ENCODE measurements around the gene PLA2G3.
A peak's percentile ranks its signal among the peaks of the same experiment; 100 is the strongest.

Gene PLA2G3

DNA sequence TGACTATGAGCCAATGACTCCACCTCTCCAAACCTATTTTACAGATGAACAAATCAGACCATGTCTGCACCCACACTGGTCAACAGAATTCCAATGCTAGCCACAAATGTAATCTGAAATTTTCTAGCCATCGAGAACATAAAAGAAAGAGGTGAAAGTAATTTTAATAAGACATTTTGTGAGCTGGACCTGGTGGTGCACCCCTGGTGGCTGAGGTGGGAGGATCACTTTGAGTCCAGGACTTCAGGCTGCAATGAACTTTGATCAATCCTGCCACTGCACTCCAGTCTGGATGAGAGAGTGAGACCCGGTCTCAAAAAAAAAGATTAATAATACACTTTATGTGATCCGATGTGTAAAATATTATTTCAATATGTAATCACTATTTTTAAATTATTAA, 10.3 kb upstream of the PLA2G3 start:
- Histone ChIP-seq H3K4me1 (ENCODE audit: insufficient read depth, poor library complexity, severe bottlenecking) (peaks cover 2% of the 10 kb centered on the region), H3K27me3 (ENCODE audit: insufficient read depth, poor library complexity, severe bottlenecking) (no peaks in the 10 kb centered on the region), H3K36me3 (ENCODE audit: low read depth) (no peaks in the 10 kb centered on the region), H3K9me3 (ENCODE audit: severe bottlenecking) (peaks cover 2% of the 10 kb centered on the region), H3K27ac (ENCODE audit: poor library complexity, severe bottlenecking) (no peak overlapping the region), H3K4me3 (ENCODE audit: severe bottlenecking) (no peak overlapping the region)
- TF ChIP-seq, protein P1, sequence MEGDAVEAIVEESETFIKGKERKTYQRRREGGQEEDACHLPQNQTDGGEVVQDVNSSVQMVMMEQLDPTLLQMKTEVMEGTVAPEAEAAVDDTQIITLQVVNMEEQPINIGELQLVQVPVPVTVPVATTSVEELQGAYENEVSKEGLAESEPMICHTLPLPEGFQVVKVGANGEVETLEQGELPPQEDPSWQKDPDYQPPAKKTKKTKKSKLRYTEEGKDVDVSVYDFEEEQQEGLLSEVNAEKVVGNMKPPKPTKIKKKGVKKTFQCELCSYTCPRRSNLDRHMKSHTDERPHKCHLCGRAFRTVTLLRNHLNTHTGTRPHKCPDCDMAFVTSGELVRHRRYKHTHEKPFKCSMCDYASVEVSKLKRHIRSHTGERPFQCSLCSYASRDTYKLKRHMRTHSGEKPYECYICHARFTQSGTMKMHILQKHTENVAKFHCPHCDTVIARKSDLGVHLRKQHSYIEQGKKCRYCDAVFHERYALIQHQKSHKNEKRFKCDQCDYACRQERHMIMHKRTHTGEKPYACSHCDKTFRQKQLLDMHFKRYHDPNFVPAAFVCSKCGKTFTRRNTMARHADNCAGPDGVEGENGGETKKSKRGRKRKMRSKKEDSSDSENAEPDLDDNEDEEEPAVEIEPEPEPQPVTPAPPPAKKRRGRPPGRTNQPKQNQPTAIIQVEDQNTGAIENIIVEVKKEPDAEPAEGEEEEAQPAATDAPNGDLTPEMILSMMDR (IDR thresholded peaks at IDR 0.05; ENCODE audit: poor library complexity, severe bottlenecking), result peak; percentile 40
- ATAC-seq (ENCODE audit: low read depth), result no peak
- DNase-seq (ENCODE audit: low spot score), result no peak

DNA sequence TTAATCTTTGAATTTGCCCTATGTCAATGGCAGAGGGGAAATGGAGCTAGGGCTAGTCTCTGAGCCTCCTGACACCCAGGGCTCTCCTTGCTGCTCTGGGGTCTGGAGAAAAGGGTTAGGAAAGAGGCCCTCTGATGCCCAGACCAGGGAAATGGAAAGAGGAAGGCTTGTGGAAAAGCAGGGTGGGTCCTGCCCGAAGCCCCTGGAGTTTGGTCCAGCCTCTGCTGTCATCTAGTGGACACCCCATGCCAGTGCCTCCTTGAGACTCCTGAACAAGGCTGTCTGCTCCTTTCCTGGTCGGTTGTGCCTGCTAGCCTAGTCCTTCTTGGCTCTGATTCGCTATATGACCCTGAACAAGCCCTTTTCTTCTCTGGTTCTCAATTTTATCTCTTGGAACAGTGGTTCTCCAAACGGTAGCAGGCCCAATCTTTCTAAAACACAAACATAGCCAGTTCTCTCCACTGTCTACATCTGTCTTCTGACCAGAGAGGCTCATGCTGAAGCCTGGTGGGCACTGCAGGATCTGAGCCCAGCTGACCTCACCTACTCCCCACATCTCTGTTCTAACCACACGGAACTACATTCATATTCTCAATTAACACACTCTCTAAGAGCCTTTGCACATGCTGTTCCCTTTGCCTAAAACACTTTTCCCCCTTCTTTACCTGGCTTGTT, 8.8 kb upstream of the PLA2G3 start:
- peak; percentile 96 for ATAC-seq (ENCODE audit: low read depth)
- H3K27ac ChIP-seq (ENCODE audit: poor library complexity, severe bottlenecking), result no peak overlapping the region
- TF ChIP-seq, protein P1 (IDR thresholded peaks at IDR 0.05; ENCODE audit: poor library complexity, severe bottlenecking), result peak; percentile 96

DNA sequence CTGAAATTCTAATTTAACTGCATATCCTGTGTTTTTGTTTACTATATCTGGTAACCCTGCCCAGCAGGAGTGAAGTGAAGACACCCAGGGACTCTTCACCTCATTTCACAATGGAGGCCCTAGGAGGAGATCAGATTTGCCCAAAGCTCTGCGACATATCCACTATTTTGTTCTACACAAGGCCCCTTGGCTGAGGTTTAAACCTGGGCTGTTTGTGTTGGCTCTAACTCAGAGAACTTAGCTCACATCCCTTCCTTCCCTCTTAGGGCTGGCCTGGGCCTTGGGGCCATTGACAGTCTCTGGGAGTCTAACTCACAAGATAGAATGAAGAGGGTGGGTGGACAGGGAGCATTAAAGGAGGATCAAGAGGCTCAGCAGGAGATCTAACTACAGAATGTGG, 8.2 kb upstream of the PLA2G3 start:
- Histone ChIP-seq H3K27me3 (ENCODE audit: insufficient read depth, poor library complexity, severe bottlenecking) (no peaks in the 10 kb centered on the region), H3K27ac (ENCODE audit: poor library complexity, severe bottlenecking) (no peak overlapping the region), H3K4me3 (ENCODE audit: severe bottlenecking) (no peak overlapping the region), H3K4me1 (ENCODE audit: insufficient read depth, poor library complexity, severe bottlenecking) (no peaks in the 10 kb centered on the region), H3K9me3 (ENCODE audit: severe bottlenecking) (peaks cover 2% of the 10 kb centered on the region), H3K36me3 (ENCODE audit: low read depth) (no peaks in the 10 kb centered on the region)
- ATAC-seq (ENCODE audit: low read depth) (no peak; the same call in 2 of the 3 replicates), DNase-seq (ENCODE audit: low spot score) (no peak)
- TF ChIP-seq, protein P1 (IDR thresholded peaks at IDR 0.05; ENCODE audit: poor library complexity, severe bottlenecking), result no peak

More for the DNA sequence above, 8.8 kb upstream of the PLA2G3 start:
- Histone ChIP-seq H3K4me1 (ENCODE audit: insufficient read depth, poor library complexity, severe bottlenecking) (no peaks in the 10 kb centered on the region), H3K4me3 (ENCODE audit: severe bottlenecking) (no peak overlapping the region), H3K36me3 (ENCODE audit: low read depth) (no peaks in the 10 kb centered on the region), H3K27me3 (ENCODE audit: insufficient read depth, poor library complexity, severe bottlenecking) (no peaks in the 10 kb centered on the region), H3K9me3 (ENCODE audit: severe bottlenecking) (peaks cover 2% of the 10 kb centered on the region)
- no peak for DNase-seq (ENCODE audit: low spot score)

DNA sequence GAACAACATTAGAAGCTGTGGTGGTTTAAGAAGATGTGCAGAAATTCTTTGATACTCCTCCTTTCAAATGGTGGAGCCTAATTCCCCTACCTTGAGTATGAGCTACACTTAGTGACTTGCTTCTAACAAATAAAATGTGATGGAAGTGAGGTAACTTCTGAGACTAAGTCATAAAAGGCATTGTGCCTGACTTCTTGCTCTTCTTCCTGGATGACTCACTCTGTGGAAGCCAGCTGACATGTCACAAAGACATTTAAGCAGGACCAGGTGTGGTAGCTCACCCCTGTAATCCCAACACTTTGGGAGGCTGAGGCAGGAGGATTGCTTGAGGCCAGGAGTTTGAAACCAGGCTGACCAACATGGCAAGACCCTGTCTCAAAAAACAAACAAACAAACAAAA, 3.9 kb upstream of the PLA2G3 start:
- Histone ChIP-seq H3K36me3 (ENCODE audit: low read depth) (no peaks in the 10 kb centered on the region), H3K4me1 (ENCODE audit: insufficient read depth, poor library complexity, severe bottlenecking) (no peaks in the 10 kb centered on the region), H3K4me3 (ENCODE audit: severe bottlenecking) (no peak overlapping the region), H3K9me3 (ENCODE audit: severe bottlenecking) (peaks cover 2% of the 10 kb centered on the region), H3K27me3 (ENCODE audit: insufficient read depth, poor library complexity, severe bottlenecking) (no peaks in the 10 kb centered on the region), H3K27ac (ENCODE audit: poor library complexity, severe bottlenecking) (no peak overlapping the region)
- DNase-seq (ENCODE audit: low spot score), result no peak
- ATAC-seq (ENCODE audit: low read depth), result no peak
- TF ChIP-seq, protein P1 (IDR thresholded peaks at IDR 0.05; ENCODE audit: poor library complexity, severe bottlenecking), result no peak

DNA sequence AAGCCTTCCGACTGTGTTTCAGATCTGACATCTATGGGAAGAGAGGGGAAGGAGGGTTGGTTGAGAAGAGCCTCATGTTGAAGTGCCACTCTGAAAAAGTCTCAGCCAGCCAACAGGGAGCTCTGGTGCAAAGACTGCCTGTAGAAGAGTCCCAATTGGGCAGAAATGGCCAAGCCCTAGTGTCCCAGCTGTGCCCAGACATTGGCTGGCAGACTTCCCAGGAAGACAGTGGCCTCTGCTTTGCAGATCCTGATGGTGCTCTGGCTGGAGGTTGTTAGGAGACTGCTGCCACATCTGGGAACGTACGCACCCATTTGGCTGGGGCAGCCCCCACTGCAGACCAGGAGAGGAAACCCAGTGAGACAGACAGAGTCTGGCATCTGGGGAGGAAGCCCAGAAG, 3.2 kb upstream of the PLA2G3 start:
- H3K36me3 ChIP-seq (ENCODE audit: low read depth), result no peaks in the 10 kb centered on the region
- H3K27ac ChIP-seq (ENCODE audit: poor library complexity, severe bottlenecking), result no peak overlapping the region
- TF ChIP-seq, protein P1 (IDR thresholded peaks at IDR 0.05; ENCODE audit: poor library complexity, severe bottlenecking), result no peak
- no peaks in the 10 kb centered on the region for H3K27me3 ChIP-seq (ENCODE audit: insufficient read depth, poor library complexity, severe bottlenecking)
- peaks cover 2% of the 10 kb centered on the region for H3K9me3 ChIP-seq (ENCODE audit: severe bottlenecking)
- no peak for ATAC-seq (ENCODE audit: low read depth)
- no peaks in the 10 kb centered on the region for H3K4me1 ChIP-seq (ENCODE audit: insufficient read depth, poor library complexity, severe bottlenecking)
- H3K4me3 ChIP-seq (ENCODE audit: severe bottlenecking), result no peak overlapping the region
- no peak for DNase-seq (ENCODE audit: low spot score)

Measured in RWPE2 (cell line).